Epithelial cell of proximal tubule (primary cell): ENCODE measurements around the gene NFASC. TPM values are rescaled to one million over a fixed set of nuclear protein-coding genes. Genes with fewer than 3 reads are reported as not detected.
A peak's percentile ranks its signal among the peaks of the same experiment; 100 is the strongest.

ENCODE experiments used
- DNase-seq: peaks from one replicate; pipeline ENCODE4 v3.0.0-alpha.2; 2011; ENCODE audit warnings: low read depth
- H3K4me3 ChIP-seq: 2 replicates; pipeline ENCODE4 v1.5.1; 2011; ENCODE audit warnings: low read depth, mild to moderate bottlenecking, low read length
- CTCF ChIP-seq: conservative IDR thresholded peaks from 2 replicates; pipeline ENCODE4 v1.5.1; 2012; ENCODE audit warnings: low read depth, mild to moderate bottlenecking, low read length
- total RNA-seq: library from RNA; depleted of rRNA; stranded (reverse); fragments of >200 nt; gene quantifications from 2 replicates; pipeline ENCODE4 v1.2.3, GENCODE V29; 2015

Gene NFASC
- total RNA-seq, 1 donor from 2014 or later = 0.29 TPM

- no peak for TF ChIP-seq CTCF
- no peak for DNase-seq
- H3K4me3 ChIP-seq = no peak overlapping the region
Observed at GRCh38 chr1:204935155-204935554, 64.5 kb downstream of the NFASC start.

DNA sequence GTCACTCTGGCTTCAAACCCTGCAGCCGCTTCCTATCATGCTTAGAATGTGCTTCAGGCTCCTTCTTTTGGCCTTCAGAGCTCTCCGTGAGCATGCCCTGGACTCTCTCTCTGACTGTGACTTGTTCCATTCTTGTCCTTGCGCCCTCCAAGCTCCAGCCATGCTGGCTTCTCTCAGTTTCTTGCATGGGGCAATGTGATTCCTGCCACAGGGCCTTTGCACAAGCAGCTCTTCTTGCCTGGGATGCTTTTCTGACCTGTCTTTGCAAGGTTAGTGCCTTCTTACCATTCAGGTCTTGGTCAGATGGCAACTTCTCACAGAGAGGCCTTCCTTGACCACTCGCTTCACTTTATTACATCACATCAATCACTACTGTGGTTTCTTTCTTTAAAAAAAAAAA is 66.1 kb downstream of the NFASC start:
- TF ChIP-seq CTCF = no peak
- DNase-seq = no peak
- H3K4me3 ChIP-seq = no peak overlapping the region

DNA sequence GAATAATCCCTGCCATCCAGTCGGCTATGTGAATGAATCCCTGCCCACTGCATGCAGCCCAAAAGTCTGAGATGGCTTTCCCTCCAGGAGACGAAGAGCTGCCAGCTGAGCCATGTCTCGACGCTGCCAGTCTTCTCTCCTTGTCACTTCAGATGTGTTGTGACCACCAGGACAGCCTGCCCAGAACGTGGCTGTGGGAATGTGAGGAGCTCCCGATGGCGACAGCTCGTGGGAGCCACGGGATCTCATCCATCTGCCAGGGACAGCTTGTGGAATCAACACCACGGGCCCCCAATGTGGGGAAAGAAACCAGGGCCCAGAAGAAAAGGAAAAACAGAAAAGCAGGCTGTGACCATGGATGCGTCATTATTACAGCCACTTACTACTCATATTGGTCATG is 67.2 kb downstream of the NFASC start:
- TF ChIP-seq CTCF = no peak
- DNase-seq = no peak
- H3K4me3 ChIP-seq = no peak overlapping the region

DNA sequence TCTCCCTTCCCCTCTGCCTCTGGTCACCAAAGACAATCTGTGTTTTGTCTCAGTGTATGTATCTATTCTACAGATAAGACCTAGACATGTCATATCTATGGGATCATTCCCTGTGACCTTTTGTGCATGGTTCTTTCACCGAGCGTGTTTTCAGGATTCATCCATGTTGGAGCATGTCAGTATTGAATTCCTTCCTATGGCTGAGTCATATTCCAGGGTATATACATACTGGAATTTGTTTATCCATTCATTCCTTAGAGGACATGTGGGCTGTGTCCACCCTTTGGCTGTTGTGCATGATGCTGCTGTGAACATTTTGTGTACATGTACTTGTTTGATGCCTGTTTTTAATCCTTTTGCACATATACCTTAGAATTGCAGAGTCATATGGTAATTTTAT is 69.9 kb downstream of the NFASC start:
- no peak for TF ChIP-seq CTCF
- H3K4me3 ChIP-seq = no peak overlapping the region
- no peak for DNase-seq

GRCh38 chr1:204941421-204942338 is 71.0 kb downstream of the NFASC start:
- TF ChIP-seq CTCF = peak; percentile 97
- DNase-seq = no peak
- no peak overlapping the region for H3K4me3 ChIP-seq

DNA sequence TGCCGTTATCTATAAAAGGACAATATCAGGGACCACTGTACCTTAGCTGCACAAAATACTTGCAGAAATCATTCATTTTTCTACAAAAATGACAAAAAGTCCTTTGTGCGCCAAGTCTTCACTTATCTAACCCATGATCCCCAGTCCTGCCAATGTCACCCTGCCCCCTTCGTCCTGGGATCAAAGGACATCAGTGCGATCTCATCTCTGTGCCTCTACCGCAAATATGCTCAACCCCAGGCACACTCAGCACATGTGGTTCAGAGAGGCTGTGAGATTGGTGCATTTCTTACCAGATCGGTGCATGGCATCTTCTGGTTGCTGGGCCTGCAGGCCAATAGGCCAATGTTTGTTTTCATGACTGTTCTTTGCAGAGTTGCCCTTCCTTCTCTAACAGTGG is 72.8 kb downstream of the NFASC start:
- H3K4me3 ChIP-seq = no peak overlapping the region
- DNase-seq = no peak
- no peak for TF ChIP-seq CTCF

GRCh38 chr1:204944662-204945061 is 74.0 kb downstream of the NFASC start:
- no peak overlapping the region for H3K4me3 ChIP-seq
- TF ChIP-seq CTCF = no peak
- DNase-seq = no peak
